Measurements from ENCODE around the gene FAM98B.
A peak's percentile ranks its signal among the peaks of the same experiment; 100 is the strongest.
"Not testable (repeated sequence)": the region's sequence is repeated elsewhere in the genome, so short reads cannot be mapped to it uniquely, and the experiment has no call there.

The FAM98B gene

DNA sequence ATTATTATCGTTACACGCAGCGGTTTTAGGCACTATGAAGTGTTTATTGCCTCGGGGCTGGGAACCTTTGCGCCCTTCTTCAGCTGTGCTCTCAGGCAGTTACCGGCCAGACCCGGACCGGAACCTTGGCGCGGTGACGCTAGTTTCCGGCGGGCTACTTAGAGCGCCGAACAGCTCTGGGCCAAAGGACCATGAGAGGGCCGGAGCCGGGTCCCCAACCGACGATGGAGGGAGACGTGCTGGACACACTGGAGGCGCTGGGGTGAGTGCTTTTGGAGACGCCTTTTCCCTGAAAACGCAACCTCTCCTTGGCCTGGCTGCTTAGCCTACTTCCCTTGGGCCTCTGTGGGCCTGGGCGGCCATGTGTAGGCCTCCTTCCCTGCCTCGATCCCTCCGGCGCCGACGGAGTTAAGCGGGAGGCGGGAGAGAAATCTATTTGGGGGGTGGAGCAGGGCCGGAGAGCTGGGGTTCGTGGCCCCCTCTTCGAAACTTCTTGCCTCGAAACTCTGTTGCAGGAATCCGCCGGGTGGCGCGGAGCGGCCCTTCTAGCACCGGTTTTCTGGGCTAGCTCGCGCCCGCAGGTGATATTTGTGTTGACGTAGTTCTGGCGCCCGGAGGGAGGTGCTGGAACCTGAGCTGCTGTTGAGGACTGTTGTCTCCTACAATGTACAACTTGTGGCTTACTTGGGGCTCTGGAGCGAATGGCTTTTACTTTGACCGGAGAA lies at the start of gene FAM98B:
FAM98B (plus strand) TSS at position 157 of the 725 bp plus-strand sequence; CDS start at position 192, 35 bp downstream.
- DNase-seq (ENCODE audit: extremely low spot score, insufficient read length, low read depth) (peak; percentile 70), FAIRE-seq (peak; percentile 77)

DNA sequence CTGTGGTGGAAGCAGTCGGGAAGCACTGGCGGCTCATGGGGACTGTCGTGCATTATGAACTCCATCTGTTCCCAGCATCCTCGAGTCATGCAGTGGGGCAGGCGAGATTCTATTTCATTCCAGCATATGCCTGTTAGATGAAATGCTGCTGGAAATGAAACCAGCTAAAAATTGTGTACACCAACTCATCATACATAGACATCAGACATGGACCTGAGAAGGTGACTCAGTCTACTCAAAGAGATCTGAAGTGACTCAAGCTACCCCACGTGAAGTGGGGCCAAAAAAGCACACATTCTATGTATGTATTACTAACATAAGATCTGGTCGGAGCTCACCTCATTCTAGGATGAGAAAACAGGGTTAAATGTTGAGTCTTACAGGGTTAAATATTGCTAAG lies 47.5 kb upstream of the FAM98B start:
- no peak for DNase-seq (ENCODE audit: extremely low spot score, insufficient read length, low read depth)
- FAIRE-seq, result no peak

DNA sequence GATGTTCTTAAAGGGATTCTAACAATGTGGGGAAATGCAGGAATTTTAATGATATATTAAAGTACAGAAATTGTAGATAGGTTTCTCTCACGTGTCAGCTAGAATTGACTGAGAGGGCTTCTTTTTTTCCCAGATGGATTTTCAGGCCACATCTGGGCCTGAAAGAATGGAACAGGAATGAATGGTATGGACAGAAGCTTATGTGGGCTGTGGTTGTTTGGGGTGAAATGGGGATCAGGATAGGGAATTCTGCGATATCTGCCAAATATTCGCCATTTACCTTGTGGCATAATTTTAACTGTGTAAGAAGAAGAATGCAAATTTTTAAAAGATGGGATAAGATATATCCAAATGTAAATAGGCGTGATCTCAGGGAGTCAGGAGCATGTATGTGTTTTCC lies 45.4 kb upstream of the FAM98B start:
- DNase-seq (ENCODE audit: extremely low spot score, insufficient read length, low read depth), result no peak
- no peak for FAIRE-seq

DNA sequence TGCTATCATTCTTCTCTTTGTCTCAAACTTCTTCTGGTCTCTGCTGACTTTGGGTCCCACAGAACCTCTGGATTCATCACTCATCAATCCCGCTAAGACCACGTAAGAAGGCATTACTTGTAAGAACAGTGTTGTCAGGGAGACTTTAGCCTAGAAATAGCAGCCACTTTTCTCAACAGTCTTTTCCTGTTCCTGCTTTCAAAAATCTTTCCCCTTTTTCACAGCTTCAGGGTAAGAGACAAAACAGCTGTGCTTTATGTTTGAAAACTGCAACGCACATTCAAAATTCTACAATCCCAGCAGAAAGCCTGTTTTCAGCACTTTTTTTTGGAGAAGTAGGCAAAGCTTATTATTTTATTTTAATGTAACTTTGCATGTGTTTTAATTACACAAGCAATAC lies 42.0 kb upstream of the FAM98B start:
- FAIRE-seq (no peak), DNase-seq (ENCODE audit: extremely low spot score, insufficient read length, low read depth) (no peak)

DNA sequence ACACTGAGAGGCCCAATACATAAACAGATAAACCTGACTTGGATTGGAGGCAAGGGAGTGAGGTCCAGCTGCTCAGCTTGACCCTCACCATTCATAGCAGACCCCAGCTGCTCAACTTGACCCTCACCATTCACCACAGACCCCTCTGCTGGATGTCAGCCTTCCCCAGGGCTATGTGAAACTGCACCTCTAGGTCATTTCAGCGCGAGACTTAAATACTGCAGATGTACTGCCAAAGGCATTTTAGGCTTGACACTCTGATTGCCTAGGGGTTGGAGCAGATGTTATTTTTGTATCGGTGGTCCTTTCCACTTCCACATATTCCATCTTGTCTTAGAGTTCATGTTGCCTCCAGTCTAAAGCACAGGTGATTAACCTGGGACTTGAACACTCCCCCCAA lies 41.5 kb upstream of the FAM98B start:
- FAIRE-seq (no peak), DNase-seq (ENCODE audit: extremely low spot score, insufficient read length, low read depth) (no peak)

DNA sequence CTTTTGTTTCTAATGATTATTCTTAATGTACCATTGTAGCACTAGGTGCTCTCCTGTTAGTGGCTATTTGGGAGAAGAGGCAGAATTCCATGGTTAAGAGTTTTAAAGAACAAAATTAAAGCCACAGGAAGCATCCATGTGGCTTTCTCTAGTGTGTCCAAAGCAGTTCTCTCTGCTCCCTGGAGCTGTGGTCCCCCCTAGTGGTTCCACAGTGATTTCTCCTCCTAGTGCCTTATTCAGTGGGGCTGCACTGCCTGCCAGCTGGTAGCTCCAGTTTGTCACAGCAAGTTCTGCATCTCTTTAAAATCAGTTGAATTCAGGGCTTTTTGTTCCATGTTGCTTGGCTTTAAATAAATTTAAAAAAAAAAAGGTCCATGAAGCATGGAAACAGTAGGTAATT lies 39.6 kb upstream of the FAM98B start:
- DNase-seq (ENCODE audit: extremely low spot score, insufficient read length, low read depth), result no peak
- peak; percentile 33 for FAIRE-seq

DNA sequence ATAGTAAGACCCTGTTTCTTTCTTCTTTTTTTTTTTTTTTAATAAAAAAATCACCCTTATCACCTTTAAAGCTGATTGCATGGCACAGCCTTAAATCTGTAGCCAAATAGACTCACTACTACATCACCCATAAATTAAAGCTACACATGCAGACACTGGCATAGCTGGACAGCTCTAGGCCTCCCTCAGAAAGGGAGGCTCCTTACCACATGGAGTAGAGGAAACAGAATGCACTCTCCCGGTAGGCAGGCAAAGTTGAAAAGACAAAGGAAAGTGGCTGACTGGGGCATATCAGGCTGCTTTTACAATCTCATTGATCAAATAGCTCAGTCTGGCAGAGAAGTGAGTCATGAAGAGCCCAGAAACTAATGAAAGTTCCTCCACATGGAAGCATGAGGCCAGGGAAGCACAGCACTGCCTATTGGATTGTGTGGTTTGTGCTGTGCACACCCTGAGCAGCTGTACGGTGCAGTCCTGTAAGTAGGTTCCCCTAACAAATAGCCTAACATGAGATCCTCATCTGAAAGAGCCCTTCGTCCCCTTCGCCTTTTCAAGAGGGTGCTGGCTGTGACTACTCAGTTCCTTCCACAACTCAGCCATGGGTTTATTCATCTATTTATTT lies 32.7 kb upstream of the FAM98B start:
- DNase-seq (ENCODE audit: extremely low spot score, insufficient read length, low read depth), result no peak
- no peak for FAIRE-seq

DNA sequence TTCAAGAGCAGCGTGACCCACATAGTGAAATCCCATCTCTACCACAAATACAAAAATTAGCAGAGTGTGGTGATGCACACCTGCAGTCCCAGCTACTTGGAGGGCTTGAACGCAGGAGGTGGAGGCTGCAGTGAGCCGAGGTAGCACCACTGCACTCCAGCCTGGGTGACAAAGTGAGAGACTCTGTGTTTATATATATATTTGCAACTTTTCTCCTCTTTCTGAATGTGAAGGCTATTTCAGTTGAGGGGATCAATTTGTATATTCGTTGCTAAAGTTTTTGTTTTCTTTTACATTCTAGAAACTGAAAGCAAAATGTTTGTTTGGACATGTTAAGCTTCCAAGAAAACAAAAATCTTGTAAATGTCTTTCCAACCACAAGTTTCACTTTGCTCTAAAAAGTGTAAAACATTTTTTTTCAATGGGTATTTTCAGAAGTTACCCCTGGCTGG lies 29.8 kb upstream of the FAM98B start:
- DNase-seq (ENCODE audit: extremely low spot score, insufficient read length, low read depth) (no peak), FAIRE-seq (peak; percentile 66)

DNA sequence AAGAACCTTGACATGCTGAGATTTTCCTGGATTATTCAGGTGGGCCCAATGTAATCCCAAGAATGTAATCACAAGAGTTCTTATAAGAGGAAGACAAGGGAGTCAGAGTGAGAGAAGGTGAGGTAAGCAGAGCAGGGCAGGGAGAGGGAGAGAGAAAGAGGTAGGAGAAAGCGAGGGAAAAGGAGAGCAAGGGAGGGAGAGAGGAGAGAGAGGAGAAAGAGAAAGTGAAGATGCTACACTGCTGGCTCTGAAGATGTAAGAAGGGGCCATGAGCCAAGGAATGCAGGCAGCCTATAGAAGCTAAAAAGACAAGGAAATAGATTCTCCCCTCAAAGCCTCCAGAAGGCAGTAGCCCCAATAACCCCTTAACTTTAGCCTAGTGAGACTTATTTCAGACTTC lies 28.7 kb upstream of the FAM98B start:
- DNase-seq (ENCODE audit: extremely low spot score, insufficient read length, low read depth) (no peak), FAIRE-seq (no peak)

DNA sequence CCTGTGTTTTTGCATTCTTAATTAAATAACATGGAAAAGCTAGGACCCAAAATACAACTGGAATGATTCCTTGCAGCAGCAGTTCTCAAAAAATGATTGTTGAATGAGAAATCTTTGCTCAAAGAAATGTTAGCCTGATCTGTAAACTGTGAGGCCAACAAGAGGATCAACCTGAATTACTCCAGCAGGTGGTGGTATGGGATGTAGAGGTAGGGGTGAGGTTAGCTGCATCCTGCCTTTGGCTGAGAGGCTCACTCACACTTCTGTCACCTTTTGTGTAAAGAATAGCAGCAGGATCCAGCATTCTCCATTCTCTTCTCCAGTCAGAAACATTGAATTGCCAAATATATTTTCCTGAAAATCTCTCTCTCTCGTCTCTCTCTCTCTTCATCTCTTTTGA lies 26.5 kb upstream of the FAM98B start:
- DNase-seq (ENCODE audit: extremely low spot score, insufficient read length, low read depth), result no peak
- no peak for FAIRE-seq

DNA sequence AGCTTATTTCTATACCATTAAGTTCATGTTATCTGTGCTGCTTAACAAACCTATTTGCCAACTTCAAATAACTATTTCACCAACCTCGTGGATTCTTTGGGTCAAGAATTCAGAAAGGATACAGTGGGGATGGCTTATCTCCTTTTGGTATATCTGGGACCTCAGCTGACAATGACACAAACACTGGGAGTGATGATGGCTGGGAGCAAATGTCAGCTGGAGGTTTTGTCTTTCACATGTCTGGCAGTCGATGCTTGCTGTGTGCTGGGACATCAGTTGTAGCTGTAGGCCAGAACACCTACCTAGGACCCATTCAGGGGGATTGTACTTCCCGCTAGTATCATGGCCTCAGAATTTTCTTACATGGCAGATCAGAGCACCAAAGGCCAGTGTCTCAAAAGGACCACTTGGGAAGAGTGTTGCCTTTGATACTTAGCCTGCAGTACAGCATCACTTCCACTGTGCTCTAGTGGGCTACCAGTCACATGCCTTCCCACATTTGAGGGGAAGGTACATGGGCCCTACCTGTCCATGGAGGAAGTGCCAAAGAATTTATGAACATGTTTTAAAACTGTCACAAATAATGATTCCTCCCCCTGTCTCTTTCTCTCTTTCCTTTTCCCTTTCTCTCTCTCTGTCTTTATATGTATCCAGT lies 23.7 kb upstream of the FAM98B start:
- FAIRE-seq (no peak), DNase-seq (ENCODE audit: extremely low spot score, insufficient read length, low read depth) (no peak)

DNA sequence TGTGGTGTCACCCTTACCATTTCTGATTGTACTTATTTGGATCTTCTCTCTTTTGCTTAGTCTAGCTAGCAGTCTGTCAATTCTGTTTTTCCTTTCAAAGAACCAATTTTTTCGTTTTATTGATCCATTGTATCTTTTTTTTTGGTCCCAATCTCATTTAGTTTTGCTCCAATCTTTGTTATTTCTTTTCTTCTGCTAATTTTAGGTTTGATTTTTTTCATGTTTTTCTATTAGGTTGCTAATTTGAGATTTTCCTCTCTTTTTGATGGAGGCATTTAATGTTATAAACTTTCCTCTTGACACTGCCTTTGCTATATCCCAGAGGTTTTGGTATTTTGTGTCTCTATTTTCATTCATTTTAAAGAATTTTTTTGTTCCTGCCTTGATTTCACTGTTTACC lies 16.9 kb upstream of the FAM98B start:
- FAIRE-seq (no peak), DNase-seq (ENCODE audit: extremely low spot score, insufficient read length, low read depth) (no peak)

DNA sequence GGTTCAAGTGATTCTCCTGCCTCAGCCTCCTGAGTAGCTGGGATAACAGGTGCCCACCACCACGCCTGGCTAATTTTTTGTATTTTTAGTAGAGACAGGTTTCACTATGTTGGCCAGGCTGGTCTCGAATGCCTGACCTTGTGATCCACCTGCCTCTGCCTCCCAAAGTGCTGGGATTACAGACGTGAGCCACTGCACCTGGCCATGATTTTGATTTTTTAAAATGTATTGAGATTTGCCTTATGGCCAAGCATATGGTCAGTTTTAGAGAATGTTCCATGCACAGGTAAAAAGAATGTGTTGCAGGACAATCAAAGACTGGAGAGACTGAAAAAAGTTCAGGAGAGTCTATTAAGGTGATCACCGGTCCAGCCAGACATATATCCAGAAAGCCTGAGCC lies 16.3 kb upstream of the FAM98B start:
- DNase-seq (ENCODE audit: extremely low spot score, insufficient read length, low read depth); FAIRE-seq: not testable (repeated sequence)

DNA sequence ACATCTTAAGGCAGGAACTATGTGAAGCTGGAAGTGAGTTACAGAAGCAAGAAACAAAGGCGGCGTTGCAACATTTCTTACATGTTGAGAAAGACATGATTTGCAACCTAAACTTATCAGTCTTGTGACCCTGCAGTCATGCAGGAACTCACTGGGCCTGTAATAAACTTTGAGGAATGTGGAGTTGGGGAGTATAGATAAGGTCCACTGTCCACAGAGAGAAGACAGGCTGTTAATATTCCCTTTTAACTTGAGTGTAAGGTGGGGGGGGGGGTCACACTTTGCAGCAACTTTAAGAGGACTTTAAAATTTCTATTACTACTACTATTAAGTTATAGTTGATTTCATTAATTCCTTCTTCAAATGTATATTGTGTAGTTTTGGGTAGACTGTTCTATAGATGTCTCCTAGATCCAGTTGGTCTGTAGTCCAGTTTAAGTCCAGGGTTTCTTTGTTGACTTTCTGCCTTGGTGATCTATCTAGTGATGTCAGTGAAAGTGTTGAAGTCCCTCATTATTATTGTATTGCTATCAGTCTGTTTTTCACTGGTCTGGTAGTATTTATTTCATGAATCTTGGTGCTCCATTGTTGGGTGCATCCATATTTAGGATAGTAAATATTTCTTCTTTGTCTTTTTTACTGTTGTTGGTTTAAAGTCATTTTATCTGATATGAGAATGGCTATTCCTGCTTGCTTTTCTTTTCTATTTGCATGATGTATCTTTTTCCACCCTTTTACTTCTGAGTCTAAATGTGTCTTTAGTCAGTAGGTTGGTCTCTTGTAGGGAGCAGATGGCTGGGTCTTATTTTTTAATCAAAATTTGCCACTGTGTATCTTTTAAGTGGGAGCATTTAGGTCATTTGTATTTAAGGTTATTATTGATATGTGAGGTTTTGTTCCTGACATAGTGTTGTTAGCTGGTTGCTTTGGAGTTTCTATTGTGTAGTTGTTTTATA lies 15.6 kb upstream of the FAM98B start:
- DNase-seq (ENCODE audit: extremely low spot score, insufficient read length, low read depth) (no peak), FAIRE-seq (no peak)

DNA sequence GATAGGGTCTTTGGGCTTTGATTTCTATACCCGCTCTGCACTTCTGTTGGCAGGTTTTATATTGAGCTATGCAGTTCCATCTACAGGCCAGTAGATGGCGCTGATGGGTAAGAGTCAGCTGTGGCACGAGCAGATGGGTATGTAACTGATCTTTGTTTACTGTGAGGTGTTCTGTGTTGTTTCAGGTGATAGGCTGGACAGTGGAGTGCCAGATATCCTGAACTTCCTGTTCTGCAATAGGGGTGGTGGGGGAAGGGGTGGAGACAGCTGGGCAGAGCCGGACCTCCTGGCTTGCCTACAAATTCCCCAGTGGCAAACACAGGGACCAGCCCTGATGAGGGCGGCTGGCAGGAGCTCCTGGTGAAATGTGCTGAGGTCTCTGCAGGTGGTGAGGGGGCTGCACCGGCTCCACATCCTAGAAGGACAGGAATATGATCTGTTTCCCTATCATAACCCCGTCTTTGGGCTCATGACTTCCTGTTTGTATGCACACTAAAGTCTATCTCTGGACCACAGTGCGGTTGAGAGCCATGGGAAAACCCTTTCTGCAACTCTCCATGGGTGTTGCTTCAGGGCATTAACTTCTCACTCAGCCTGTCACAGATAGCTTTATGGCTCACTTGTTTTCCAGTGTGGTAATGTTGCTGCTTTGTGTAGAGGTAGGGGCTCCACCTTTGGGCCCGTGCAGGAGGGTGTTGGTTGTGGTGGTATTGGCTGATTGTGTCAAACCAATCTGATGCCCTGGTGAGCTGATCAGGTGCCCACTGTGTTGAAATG lies 13.4 kb upstream of the FAM98B start:
- DNase-seq (ENCODE audit: extremely low spot score, insufficient read length, low read depth) (peak; percentile 26), FAIRE-seq (peak; percentile 95)

DNA sequence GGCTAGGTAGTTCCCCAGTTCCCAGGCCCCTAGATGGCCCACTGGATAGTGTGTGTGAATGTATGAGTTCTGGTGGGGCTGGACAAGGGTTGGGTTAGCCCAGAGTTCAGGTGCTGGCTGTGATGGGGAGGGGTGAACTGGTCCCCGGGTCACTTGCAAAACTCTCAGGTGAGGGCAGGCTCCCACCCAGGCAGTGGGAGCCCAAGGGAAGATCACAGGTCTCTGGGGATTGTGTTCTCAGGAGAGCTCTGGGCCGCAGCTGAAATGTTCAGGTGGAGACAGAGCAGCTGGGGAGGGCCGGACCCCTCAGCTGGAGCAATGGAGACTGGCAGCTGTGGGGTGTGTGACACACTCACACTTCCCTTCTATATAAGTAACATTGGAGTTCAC lies 12.8 kb upstream of the FAM98B start:
- DNase-seq (ENCODE audit: extremely low spot score, insufficient read length, low read depth) (no peak), FAIRE-seq (no peak)

DNA sequence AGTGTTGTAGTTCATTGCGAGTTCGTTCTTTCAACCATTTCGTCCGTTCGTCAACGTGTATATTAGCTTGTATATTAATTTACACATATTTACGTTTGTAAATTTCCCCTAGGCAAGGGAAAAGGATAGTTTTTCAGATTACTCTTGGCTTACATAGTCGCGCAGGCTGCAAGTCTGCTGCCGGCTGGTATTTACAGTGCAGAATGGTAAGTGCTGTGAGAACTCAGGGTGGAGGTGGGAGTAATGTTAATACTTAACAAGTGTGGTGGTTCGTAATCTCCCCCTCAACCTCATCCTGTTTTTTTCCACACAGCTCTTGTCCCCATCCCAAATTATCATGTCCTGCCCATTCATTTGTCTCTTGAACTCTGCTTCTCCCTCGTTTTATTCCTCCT lies 766 bp downstream of the FAM98B start:
- FAIRE-seq (no peak), DNase-seq (ENCODE audit: extremely low spot score, insufficient read length, low read depth) (no peak)

DNA sequence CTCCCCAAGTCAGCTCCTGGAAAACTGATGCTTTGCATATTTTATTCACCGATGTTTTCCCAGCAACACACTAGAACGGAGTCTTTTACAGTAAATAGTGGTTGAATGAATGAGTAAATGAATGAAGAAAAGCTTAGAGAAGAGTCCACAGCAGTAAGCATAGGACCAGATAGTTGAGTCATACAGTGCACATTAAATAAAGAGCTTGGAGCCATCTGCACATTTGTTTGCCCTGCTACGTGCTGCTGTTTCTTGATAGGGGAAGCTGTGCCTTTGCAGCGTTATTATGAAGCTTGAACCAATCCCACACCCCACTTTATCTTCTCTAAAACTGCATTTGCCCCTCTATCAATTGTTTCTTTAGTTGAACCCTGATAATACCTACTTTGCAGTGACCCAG lies 1.2 kb downstream of the FAM98B start:
- no peak for FAIRE-seq
- DNase-seq (ENCODE audit: extremely low spot score, insufficient read length, low read depth), result no peak

DNA sequence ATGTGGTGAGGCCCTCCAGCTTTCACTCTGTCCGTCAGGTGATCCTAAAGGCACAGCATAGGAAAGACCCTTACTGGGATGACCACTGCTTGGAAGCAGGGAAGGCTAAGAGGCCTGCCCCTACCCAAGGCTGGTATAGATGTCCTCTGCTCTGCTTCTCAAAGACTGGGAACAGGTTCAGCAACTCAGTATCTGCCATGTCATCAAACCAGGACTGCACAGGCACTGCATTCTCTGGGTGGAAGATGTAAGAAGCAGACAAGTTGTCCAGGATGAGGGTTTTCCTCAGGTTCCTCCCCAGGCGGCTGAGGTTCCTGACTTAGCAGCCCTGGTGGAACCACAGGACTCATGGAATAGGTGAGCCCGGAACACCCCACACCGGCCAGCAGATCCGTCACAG lies 4.7 kb downstream of the FAM98B start:
- DNase-seq (ENCODE audit: extremely low spot score, insufficient read length, low read depth) (no peak), FAIRE-seq (no peak)

DNA sequence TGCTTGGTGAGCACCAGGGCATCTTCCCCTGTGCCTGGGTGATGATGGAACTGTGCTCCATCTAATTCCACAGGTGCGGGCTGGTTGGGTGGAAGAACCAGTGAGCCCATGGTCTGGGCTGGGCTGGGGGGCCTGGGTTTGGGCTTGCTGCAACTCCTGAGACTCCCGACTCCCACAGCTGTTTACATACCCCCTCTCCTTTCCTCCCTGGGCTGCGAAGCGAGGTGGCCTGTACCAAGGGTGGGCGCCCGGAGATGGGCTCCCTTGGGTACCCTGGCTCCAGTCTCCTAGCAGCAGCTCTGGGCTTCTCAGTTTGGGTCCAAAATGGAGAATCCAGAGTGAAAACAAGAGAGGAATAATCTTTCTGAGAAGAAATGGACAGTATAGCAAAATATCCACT lies 5.6 kb downstream of the FAM98B start:
- FAIRE-seq (no peak), DNase-seq (ENCODE audit: extremely low spot score, insufficient read length, low read depth) (no peak)

Data from GM18507 (cell line).